H9 (cell line): Measurements from ENCODE around the gene CCDC142. TPM values are rescaled to one million over a fixed set of nuclear protein-coding genes. Genes with fewer than 3 reads are reported as not detected.

ENCODE experiments used
- DNase-seq: peaks from one replicate; pipeline ENCODE4 v3.0.0-alpha.2; 2017
- H2AFZ ChIP-seq: one replicate; pipeline ENCODE4 v1.6.1; 2013; ENCODE audit warnings: mild to moderate bottlenecking, low read length, control low read depth, moderate library complexity
- H2AK5ac ChIP-seq: 2 replicates; pipeline ENCODE4 v1.6.1; 2013; ENCODE audit warnings: low read length, control low read depth, mixed read lengths; ENCODE audit not compliant: insufficient read length
- H2BK120ac ChIP-seq: one replicate; pipeline ENCODE4 v1.6.1; 2013; ENCODE audit warnings: low read depth, mild to moderate bottlenecking, low read length, control low read depth, inconsistent platforms; ENCODE audit not compliant: poor library complexity, severe bottlenecking
- H2BK12ac ChIP-seq: 2 replicates; pipeline ENCODE4 v1.6.1; 2013; ENCODE audit warnings: low read length, control low read depth, mixed read lengths, low read depth; ENCODE audit not compliant: insufficient read length
- H2BK15ac ChIP-seq: 2 replicates; pipeline ENCODE4 v1.6.1; 2013; ENCODE audit warnings: low read depth, low read length, control low read depth
- H2BK20ac ChIP-seq: one replicate; pipeline ENCODE4 v1.6.1; 2013; ENCODE audit warnings: low read depth, mild to moderate bottlenecking, low read length, control low read depth, inconsistent platforms; ENCODE audit not compliant: poor library complexity, severe bottlenecking
- H2BK5ac ChIP-seq: 2 replicates; pipeline ENCODE4 v1.6.1; 2013; ENCODE audit warnings: low read length, control low read depth, mixed read lengths; ENCODE audit not compliant: insufficient read length
- H3K14ac ChIP-seq: 2 replicates; pipeline ENCODE4 v1.6.1; 2013; ENCODE audit warnings: low read length, control low read depth; ENCODE audit not compliant: insufficient read depth
- H3K18ac ChIP-seq: 2 replicates; pipeline ENCODE4 v1.6.1; 2013; ENCODE audit warnings: low read depth, mild to moderate bottlenecking, mixed read lengths, low read length, control low read depth; ENCODE audit not compliant: insufficient read length
- H3K23ac ChIP-seq: 2 replicates; pipeline ENCODE4 v1.6.1; 2013; ENCODE audit warnings: low read length, control low read depth, mixed read lengths, low read depth; ENCODE audit not compliant: insufficient read length
- H3K23me2 ChIP-seq: 2 replicates; pipeline ENCODE4 v1.6.1; 2013; ENCODE audit warnings: low read depth, mild to moderate bottlenecking, mixed read lengths, low read length, control low read depth; ENCODE audit not compliant: insufficient read length, poor library complexity, severe bottlenecking
- H3K27ac ChIP-seq: 2 replicates; pipeline ENCODE4 v1.5.1; 2013; ENCODE audit warnings: low read length, control low read depth, mixed read lengths, low read depth; ENCODE audit not compliant: insufficient read length
- H3K27me3 ChIP-seq: 2 replicates; pipeline ENCODE4 v1.6.1; 2013; ENCODE audit warnings: low read length, control low read depth, inconsistent platforms; ENCODE audit not compliant: insufficient read depth
- H3K4ac ChIP-seq: 2 replicates; pipeline ENCODE4 v1.6.1; 2013; ENCODE audit warnings: low read depth, mild to moderate bottlenecking, control low read depth, inconsistent platforms, low read length, moderate library complexity
- H3K4me1 ChIP-seq: 2 replicates; pipeline ENCODE4 v1.6.1; 2013; ENCODE audit warnings: low read length, control low read depth, inconsistent platforms; ENCODE audit not compliant: insufficient read depth
- H3K4me2 ChIP-seq: 2 replicates; pipeline ENCODE4 v1.6.1; 2013; ENCODE audit warnings: low read length, control low read depth, mixed read lengths; ENCODE audit not compliant: insufficient read length, insufficient read depth
- H3K56ac ChIP-seq: 2 replicates; pipeline ENCODE4 v1.6.1; 2013; ENCODE audit warnings: low read depth, mild to moderate bottlenecking, mixed read lengths, low read length, control low read depth; ENCODE audit not compliant: insufficient read length
- H3K79me1 ChIP-seq: 2 replicates; pipeline ENCODE4 v1.6.1; 2013; ENCODE audit warnings: low read depth, mild to moderate bottlenecking, moderate library complexity, low read length, control low read depth, inconsistent platforms; ENCODE audit not compliant: insufficient read depth, poor library complexity, severe bottlenecking
- H3K79me2 ChIP-seq: 2 replicates; pipeline ENCODE4 v1.6.1; 2013; ENCODE audit warnings: low read length, control low read depth, inconsistent platforms; ENCODE audit not compliant: insufficient read depth
- H3K9ac ChIP-seq: 2 replicates; pipeline ENCODE4 v1.6.1; 2013; ENCODE audit warnings: low read length, control low read depth, mixed read lengths; ENCODE audit not compliant: insufficient read length; ENCODE audit errors: extremely low read depth
- H3K9me3 ChIP-seq: one replicate; pipeline ENCODE4 v1.6.1; 2013; ENCODE audit warnings: low read depth, low read length, inconsistent platforms; ENCODE audit not compliant: control insufficient read depth
- H3T11ph ChIP-seq: one replicate; pipeline ENCODE4 v1.6.1; 2013; ENCODE audit warnings: mild to moderate bottlenecking, low read length, control low read depth, inconsistent platforms
- H4K20me1 ChIP-seq: one replicate; pipeline ENCODE4 v1.6.1; 2013; ENCODE audit not compliant: control insufficient read depth, insufficient read length, insufficient read depth
- H4K5ac ChIP-seq: 2 replicates; pipeline ENCODE4 v1.6.1; 2013; ENCODE audit warnings: low read depth, mild to moderate bottlenecking, mixed read lengths, low read length, control low read depth; ENCODE audit not compliant: insufficient read length
- H4K8ac ChIP-seq: replicated peaks from 2 replicates; pipeline ENCODE4 v1.6.1; 2013; ENCODE audit warnings: low read length, control low read depth, mixed read lengths, low read depth; ENCODE audit not compliant: insufficient read length
- H4K91ac ChIP-seq: 2 replicates; pipeline ENCODE4 v1.6.1; 2013; ENCODE audit warnings: low read depth, mild to moderate bottlenecking, moderate library complexity, mixed read lengths, low read length, control low read depth; ENCODE audit not compliant: insufficient read length
- H3K27ac Mint-ChIP-seq, 3 experiments: 2 replicates in 2 of 3; 3 replicates in 1 of 3; pipeline ENCODE4 v1.8.0; 2020 to 2021; ENCODE audit warnings: mixed read lengths in 3 of 3, mild to moderate bottlenecking in 1 of 3, moderate library complexity in 1 of 3
- H3K27me3 Mint-ChIP-seq: 2 replicates; pipeline ENCODE4 v1.8.0; 2021; ENCODE audit warnings: low read depth, mild to moderate bottlenecking, moderate library complexity, mixed read lengths
- H3K36me3 Mint-ChIP-seq, 3 experiments: 2 replicates in 2 of 3; 3 replicates in 1 of 3; pipeline ENCODE4 v1.8.0; 2020 to 2021; ENCODE audit warnings: low read depth in 3 of 3, mixed read lengths in 3 of 3; ENCODE audit not compliant: insufficient read depth in 1 of 3
- H3K4me1 Mint-ChIP-seq, 2 experiments: 2 replicates each; pipeline ENCODE4 v1.8.0; 2020; ENCODE audit warnings: mixed read lengths in 2 of 2
- H3K4me3 Mint-ChIP-seq, 2 experiments: 2 replicates in 1 of 2; 3 replicates in 1 of 2; pipeline ENCODE4 v1.8.0; 2020 to 2021; ENCODE audit warnings: mild to moderate bottlenecking in 2 of 2, mixed read lengths in 2 of 2, moderate library complexity in 1 of 2
- H3K9me3 Mint-ChIP-seq, 2 experiments: 2 replicates in 1 of 2; 3 replicates in 1 of 2; pipeline ENCODE4 v1.8.0; 2020; ENCODE audit warnings: mild to moderate bottlenecking in 2 of 2, mixed read lengths in 2 of 2, moderate library complexity in 1 of 2
- CTCF ChIP-seq: fragments of 200-600 bp; sonication (generic); conservative IDR thresholded peaks from 3 replicates; pipeline ENCODE4 v1.8.0; 2021; ENCODE audit warnings: antibody characterized with exemption, mild to moderate bottlenecking
- WGBS: extraction: QIAGEN DNeasy Blood & Tissue Kit; methylation state at CpG from one replicate; pipeline ENCODE4 v1.1.7; 2013; ENCODE audit warnings: missing lambda C conversion rate, low lambda C conversion rate, mixed read lengths; ENCODE audit not compliant: insufficient read length; ENCODE audit errors: extremely low coverage; 5-methylcytosine and 5-hydroxymethylcytosine counted together
- total RNA-seq: library from RNA; stranded (reverse); gene quantifications from 2 replicates; pipeline ENCODE4 v1.2.1, GENCODE V29; 2021

Gene CCDC142
- total RNA-seq, 1 experiment from 2014 or later, result 21.5 TPM

- Mint-ChIP-seq H3K27me3 (no peaks in the 10 kb centered on the region; the same call in 1 of the 2 replicates), H3K4me1 (peaks cover 31 to 40% of the 10 kb centered on the region in 2 experiments), H3K27ac (peak overlapping the region; percentile 55 to 72 (median 68); a peak in 5 of 7 replicates), H3K9me3 (no peaks in the 10 kb centered on the region), H3K4me3 (peak overlapping the region; percentile 16 to 28; a peak in 2 of 5 replicates), H3K36me3 (peaks cover 14 to 46% (median 33%) of the 10 kb centered on the region in 3 experiments)
- peak; percentile 55 for DNase-seq
- H3K4me2 ChIP-seq, result no peak overlapping the region
- H4K91ac ChIP-seq, result no peak overlapping the region
- H2AK5ac ChIP-seq, result no peak overlapping the region
- H3K56ac ChIP-seq, result no peak overlapping the region
- H3K9ac ChIP-seq, result no peak overlapping the region
- no peak overlapping the region for H2BK12ac ChIP-seq
- no peak overlapping the region for H3K4ac ChIP-seq
- H3K23me2 ChIP-seq, result peaks cover 11% of the 10 kb centered on the region
- peaks cover 21% of the 10 kb centered on the region; the same call in 1 of the 2 replicates for H3K79me2 ChIP-seq
- no peak overlapping the region for H3K23ac ChIP-seq
- H2BK15ac ChIP-seq, result no peak overlapping the region
- no peaks in the 10 kb centered on the region for H3K9me3 ChIP-seq
- H3K4me1 ChIP-seq, result peaks cover 3% of the 10 kb centered on the region; the same call in 1 of the 2 replicates
- H3K79me1 ChIP-seq, result peaks cover 7% of the 10 kb centered on the region
- no peak overlapping the region for H2BK5ac ChIP-seq
- H3T11ph ChIP-seq, result no peak overlapping the region
- H3K14ac ChIP-seq, result no peak overlapping the region
- no peak for TF ChIP-seq CTCF
- H2BK20ac ChIP-seq, result no peak overlapping the region
- H3K18ac ChIP-seq, result no peak overlapping the region
- H4K5ac ChIP-seq, result no peak overlapping the region
- no CpG with 5 or more reads among the region's 6 CpGs for WGBS
- H4K8ac ChIP-seq, result no peak overlapping the region
- no peaks in the 10 kb centered on the region for H3K27me3 ChIP-seq
- no peak overlapping the region for H2AFZ ChIP-seq
- no peak overlapping the region for H3K27ac ChIP-seq
- no peak overlapping the region for H2BK120ac ChIP-seq
- H4K20me1 ChIP-seq, result no peaks in the 10 kb centered on the region
Measured at GRCh38 chr2:74436848-74437695, 45.7 kb downstream of the CCDC142 start.
